Psoas muscle (tissue), 8 donors: Measurements from ENCODE around the gene LSMEM2. TPM values are rescaled to one million over a fixed set of nuclear protein-coding genes. Genes with fewer than 3 reads are reported as not detected.

Experiments
- ATAC-seq, 4 donors: fragments of 200-7000 bp; cut with Tn5 transposase; one replicate each; pipeline ENCODE4 v1.9.1; 2020; ENCODE audit warnings: moderate library complexity in 3 of 4, mild to moderate bottlenecking in 2 of 4
- DNase-seq, 2 donors: peaks; one replicate each; pipeline ENCODE4 v3.0.0-alpha.2; 2020
- H3K27ac ChIP-seq: fragments of 200-600 bp; one replicate; pipeline ENCODE4 v1.8.0; 2022
- H3K27me3 ChIP-seq, 3 donors: fragments of 200-600 bp in 1 of 3; one replicate each; pipeline versions ENCODE4 v1.6.1 to v1.8.0; 2013 to 2022; ENCODE audit warnings: low read length in 2 of 3, mild to moderate bottlenecking in 2 of 3, moderate library complexity in 1 of 3; ENCODE audit not compliant: insufficient read depth in 3 of 3
- H3K36me3 ChIP-seq, 2 donors: fragments of 200-600 bp in 1 of 2; one replicate each; pipeline versions ENCODE4 v1.6.1 to v1.8.0; 2013 to 2022; ENCODE audit warnings: low read depth in 1 of 2, mild to moderate bottlenecking in 1 of 2, moderate library complexity in 1 of 2; ENCODE audit not compliant: insufficient read depth in 1 of 2
- H3K4me1 ChIP-seq: fragments of 200-600 bp; one replicate; pipeline ENCODE4 v1.8.0; 2022
- H3K4me3 ChIP-seq: fragments of 200-600 bp; one replicate; pipeline ENCODE4 v1.8.0; 2022; ENCODE audit warnings: mild to moderate bottlenecking
- H3K9me3 ChIP-seq: fragments of 200-600 bp; one replicate; pipeline ENCODE4 v1.8.0; 2022
- CTCF ChIP-seq: fragments of 200-600 bp; IDR thresholded peaks from one replicate; pipeline ENCODE4 v1.8.0; 2022; ENCODE audit warnings: antibody characterized with exemption
- WGBS, 3 donors: extraction: QIAGEN DNeasy Blood & Tissue Kit; methylation state at CpG; one replicate each; pipeline versions ENCODE4 v1.1.6 to v1.1.7; 2013; 5-methylcytosine and 5-hydroxymethylcytosine counted together
- intact Hi-C, 2 donors: fragments of 100-400 bp; cut with DNase I; formaldehyde crosslinking; loops; one replicate each; pipeline versions ENCODE4 v1.11.0 to v1.14.2; 2022
- polyA plus RNA-seq, 3 donors: library from polyadenylated mRNA; stranded (reverse); fragments of 200-250 nt; gene quantifications; one replicate each; pipeline ENCODE4 v1.2.3, GENCODE V29; 2013
- total RNA-seq, 4 donors: library from RNA; stranded (reverse); fragmentation: NEBNext Ultra II Directional in 2 of 4; extraction: Animal tissue kit (Norgen Biotek cat#: 25700) in 2 of 4; gene quantifications; one replicate each; pipeline versions ENCODE4 v1.2.1 to v1.2.4, GENCODE V29; 2021 to 2023
- donor health status: healthy with polysubstance abuse.
- donor health status: DM: no; HTN: no; CAD: no; lungs with moderate emphysema.
- donor health status: Bipolar disorder and iron deficiency.
- donor health status: healthy.
- donor health status: DM: yes; HTN: yes; CAD: no.
- donor health status: DM: no; HTN: no; CAD: no.
- donor health status: DM: no; HTN: no; CAD: no.
- donor health status: DM: yes; HTN: yes; CAD: no.

The LSMEM2 gene
- total and polyA plus RNA-seq, 7 donors, result 0.61 to 13.1 (median 1.1) TPM

- no peak for TF ChIP-seq CTCF
- no peak overlapping the region for H3K27ac ChIP-seq
- 86 to 93% (median 91%) methylated on average over 22 of the region's 22 CpGs for WGBS, 3 donors
- ATAC-seq, result no peak
- H3K4me1 ChIP-seq, result peaks cover 31% of the 10 kb centered on the region
- H3K27me3 ChIP-seq, result no peaks in the 10 kb centered on the region
- no peaks in the 10 kb centered on the region for H3K9me3 ChIP-seq
- H3K4me3 ChIP-seq, result no peak overlapping the region
- peaks cover 4 to 16% of the 10 kb centered on the region in 2 donors for H3K36me3 ChIP-seq
- DNase-seq, result no peak
- intact Hi-C loops, result no loop called here
Measured at GRCh38 chr3:50294492-50295403, 15.9 kb downstream of the LSMEM2 start.

- WGBS, 3 donors, result 79 to 81% (median 81%) methylated on average over 8 of the region's 8 CpGs
- H3K27ac ChIP-seq, result no peak overlapping the region
- DNase-seq (no peak), ATAC-seq (no peak)
- no peaks in the 10 kb centered on the region for H3K9me3 ChIP-seq
- H3K4me3 ChIP-seq, result no peak overlapping the region
- no peaks in the 10 kb centered on the region for H3K27me3 ChIP-seq
- no peak for TF ChIP-seq CTCF
- intact Hi-C loops, result no loop called here
- H3K36me3 ChIP-seq, result peaks cover 0 to 6% of the 10 kb centered on the region in 2 donors
- peaks cover 38% of the 10 kb centered on the region for H3K4me1 ChIP-seq
Measured at GRCh38 chr3:50295553-50296431, 16.9 kb downstream of the LSMEM2 start.

- Histone ChIP-seq H3K4me1 (peaks cover 36% of the 10 kb centered on the region), H3K9me3 (no peaks in the 10 kb centered on the region), H3K36me3 (peaks cover 0 to 6% of the 10 kb centered on the region in 2 donors), H3K4me3 (no peak overlapping the region), H3K27ac (no peak overlapping the region), H3K27me3 (no peaks in the 10 kb centered on the region)
- intact Hi-C loops, result no loop called here
- ATAC-seq, result no peak
- no peak for DNase-seq
- 89 to 95% (median 92%) methylated on average over 16 to 18 of the region's 18 CpGs for WGBS, 3 donors
- TF ChIP-seq CTCF, result no peak
Measured at GRCh38 chr3:50296721-50297383, 18.0 kb downstream of the LSMEM2 start.

- Histone ChIP-seq H3K36me3 (peaks cover 0 to 6% of the 10 kb centered on the region in 2 donors), H3K9me3 (no peaks in the 10 kb centered on the region), H3K4me1 (peaks cover 36% of the 10 kb centered on the region), H3K4me3 (no peak overlapping the region), H3K27ac (no peak overlapping the region), H3K27me3 (no peaks in the 10 kb centered on the region)
- no peak for TF ChIP-seq CTCF
- ATAC-seq (no peak), DNase-seq (no peak)
- intact Hi-C loops, result no loop called here
- WGBS, 3 donors, result 87 to 100% (median 96%) methylated on average over 2 of the region's 2 CpGs
Measured at GRCh38 chr3:50297384-50297775, 18.5 kb downstream of the LSMEM2 start.
